IPS DF 4.7 (cell line): ENCODE measurements around the gene MINDY4.

Experiments used
- DNase-seq: peaks from one replicate; pipeline ENCODE4 v3.0.0-alpha.2; 2013; ENCODE audit warnings: low spot score; ENCODE audit errors: extremely low read depth

Gene MINDY4

DNA sequence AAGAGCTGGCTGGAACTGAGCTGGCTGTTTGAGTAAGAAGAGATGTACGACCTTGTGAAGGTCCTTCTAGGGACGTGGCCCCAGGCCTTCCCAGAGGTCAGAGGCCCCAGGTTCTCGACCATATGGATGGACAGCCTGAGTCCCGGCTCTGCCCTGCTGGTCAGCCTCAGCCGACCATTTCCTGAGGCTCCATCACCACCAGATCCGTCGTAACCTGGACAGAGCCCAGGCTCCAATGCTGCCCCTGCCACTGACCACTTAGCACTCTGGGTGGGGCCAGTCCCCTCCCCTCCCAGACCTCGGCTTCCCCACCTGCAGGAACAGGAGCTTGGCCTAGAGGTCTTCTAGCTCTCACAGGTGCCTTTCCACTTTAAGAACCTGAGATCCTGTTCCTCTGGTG lies 29.9 kb upstream of the MINDY4 start:
- no peak for DNase-seq

DNA sequence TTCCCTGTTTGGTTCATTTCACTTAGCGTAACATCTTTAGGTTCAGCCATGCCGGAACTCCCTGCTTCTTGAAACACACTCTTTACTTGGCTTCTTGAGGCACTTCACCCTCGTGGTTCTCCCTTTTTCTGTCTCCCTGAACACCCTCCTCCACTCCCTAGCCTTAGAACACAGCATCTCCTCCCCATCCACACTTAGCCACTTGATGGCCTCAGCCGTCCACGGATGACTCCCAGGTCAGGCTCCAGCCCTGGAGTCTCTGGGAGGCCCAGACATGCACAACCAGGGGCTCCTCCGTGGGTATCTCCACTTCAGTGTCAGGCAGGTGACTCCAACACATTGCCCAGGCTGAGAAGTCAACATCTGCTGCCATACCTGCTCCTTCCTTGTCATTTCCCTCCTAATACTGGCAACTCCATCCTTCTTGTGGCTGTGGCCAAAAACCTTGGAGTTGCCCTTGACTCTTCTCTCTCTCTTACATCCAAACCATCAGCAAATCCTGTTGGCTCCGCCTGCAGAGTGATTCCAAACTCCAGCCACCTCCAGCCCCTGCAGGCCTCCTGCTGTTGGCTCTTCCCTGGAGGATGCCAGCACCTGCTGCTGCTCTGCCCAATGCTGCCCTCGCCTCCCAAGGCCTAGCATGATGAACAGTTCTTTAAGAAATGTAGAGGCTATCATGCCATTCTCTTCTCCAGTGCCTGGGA lies 27.7 kb upstream of the MINDY4 start:
- DNase-seq = no peak

DNA sequence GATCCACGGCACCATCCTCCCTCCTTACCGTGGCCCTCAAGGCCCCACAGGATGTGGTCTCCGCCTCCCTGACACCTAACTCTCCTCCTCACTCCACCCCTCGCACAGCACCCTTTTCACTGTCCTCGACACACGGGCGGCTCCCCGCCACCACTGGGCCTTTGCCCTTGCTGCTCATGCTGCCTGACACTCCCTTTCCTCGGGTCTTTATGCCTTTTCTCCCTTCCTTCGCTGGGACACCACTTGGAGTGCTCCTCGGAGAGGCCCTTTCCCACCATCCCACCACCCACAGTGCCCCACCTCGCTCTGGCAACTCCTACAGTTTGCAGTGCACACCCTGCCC lies 27.2 kb upstream of the MINDY4 start:
- no peak for DNase-seq

- DNase-seq = no peak
These were observed 25.8 kb upstream of the MINDY4 start for GRCh38 chr7:30745261-30745941.

DNA sequence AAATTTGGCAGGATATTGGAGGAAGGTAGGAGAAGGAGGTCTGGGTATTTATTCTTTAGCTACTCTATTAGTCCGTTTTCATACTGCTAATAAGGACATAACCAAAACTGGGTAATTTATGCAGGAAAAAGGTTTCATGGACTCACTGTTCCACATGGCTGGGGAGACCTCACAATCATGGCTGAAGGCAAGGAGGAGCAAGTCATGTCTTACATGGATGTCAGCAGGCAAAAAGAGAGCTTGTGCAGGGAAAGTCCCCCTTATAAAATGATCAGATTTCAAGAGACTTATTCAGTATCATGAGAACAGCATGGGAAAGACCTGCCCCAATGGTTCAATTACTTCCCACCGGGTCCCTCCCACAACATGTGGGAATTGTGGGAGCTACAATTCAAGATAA lies 21.2 kb upstream of the MINDY4 start:
- DNase-seq = no peak

GRCh38 chr7:30750683-30751650 lies 20.2 kb upstream of the MINDY4 start:
- no peak for DNase-seq

DNA sequence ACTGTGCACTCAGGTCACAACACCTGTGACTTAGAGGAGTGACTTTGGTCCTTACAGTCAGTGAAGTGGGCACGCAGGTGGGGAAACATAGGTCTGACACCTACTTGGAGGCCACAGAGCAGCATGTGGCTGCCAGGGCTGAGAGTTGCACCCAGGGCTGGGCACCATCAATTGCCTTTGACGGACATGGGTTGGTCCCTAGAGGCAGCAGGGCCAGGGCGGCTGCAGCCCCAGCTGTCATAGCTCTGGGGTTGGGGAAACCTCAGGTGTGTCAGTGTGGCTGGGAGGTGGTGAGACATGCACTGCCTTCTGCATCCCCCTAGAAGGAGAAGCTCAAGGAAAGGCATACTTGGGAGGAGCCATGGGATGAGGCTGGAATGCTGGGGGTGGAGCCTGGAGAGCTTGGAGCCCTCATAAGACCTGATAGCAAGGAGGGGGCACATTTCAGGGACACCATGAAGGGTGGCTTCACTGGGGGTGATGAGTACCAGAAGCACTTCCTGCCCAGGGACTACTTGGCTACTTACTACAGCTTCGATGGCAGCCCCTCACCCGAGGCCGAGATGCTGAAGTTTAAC lies 19.4 kb upstream of the MINDY4 start, which contains the start of gene INMT:
Gene INMT (plus strand): TSS at position 440 of the 578 bp plus-strand sequence. CDS start 16 bp downstream, at position 456.
- DNase-seq = no peak

GRCh38 chr7:30752484-30752883 lies 18.7 kb upstream of the MINDY4 start:
- DNase-seq = no peak

GRCh38 chr7:30752979-30753378 lies 18.2 kb upstream of the MINDY4 start:
- no peak for DNase-seq

DNA sequence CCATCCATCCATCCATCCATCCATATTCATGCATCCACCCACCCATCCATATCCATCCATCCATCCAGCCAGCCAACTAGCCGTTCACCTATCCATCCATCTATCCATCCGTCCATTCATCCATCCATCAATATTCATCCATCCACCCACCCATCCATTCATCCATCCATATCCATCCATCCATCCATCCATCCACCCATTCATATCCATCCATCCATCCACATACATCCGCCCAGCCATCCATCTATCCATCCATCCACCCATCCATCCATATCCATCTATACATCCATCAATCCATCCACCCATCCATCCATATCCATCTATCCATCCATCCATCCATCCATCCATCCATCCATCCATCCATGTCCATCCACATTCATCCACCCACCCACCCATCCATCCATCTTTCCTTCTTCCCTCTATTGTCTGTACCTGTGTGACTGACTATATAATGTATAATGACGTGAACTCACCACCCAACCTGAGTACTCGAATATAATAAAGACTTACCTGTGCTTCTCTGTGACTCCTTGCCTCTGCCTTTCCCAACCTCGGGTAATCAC lies 16.8 kb upstream of the MINDY4 start:
- DNase-seq = no peak

- DNase-seq = no peak
These were observed 15.6 kb upstream of the MINDY4 start for GRCh38 chr7:30755384-30756154.

DNA sequence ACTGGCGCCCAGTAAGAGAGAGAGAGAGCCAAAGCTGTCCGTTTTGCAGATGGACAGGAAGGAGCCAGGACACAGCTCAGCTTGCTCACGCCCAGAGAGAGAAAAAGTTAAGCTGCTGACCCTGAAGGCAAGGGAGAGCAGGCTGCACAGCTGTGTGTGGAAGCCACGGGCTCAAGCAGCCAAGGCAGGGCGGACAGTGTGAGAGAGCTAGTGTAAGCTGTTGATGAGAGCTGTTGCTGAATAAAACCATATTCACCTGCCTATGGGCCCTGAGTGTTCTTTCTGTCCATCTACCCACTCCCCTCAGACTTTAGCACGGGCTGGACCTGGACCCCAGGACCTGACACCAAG lies 13.9 kb upstream of the MINDY4 start:
- DNase-seq = no peak

- DNase-seq = no peak
These were observed 10.6 kb upstream of the MINDY4 start for GRCh38 chr7:30760514-30761213.

- no peak for DNase-seq
These were observed 9.7 kb upstream of the MINDY4 start for GRCh38 chr7:30761214-30762156.

DNA sequence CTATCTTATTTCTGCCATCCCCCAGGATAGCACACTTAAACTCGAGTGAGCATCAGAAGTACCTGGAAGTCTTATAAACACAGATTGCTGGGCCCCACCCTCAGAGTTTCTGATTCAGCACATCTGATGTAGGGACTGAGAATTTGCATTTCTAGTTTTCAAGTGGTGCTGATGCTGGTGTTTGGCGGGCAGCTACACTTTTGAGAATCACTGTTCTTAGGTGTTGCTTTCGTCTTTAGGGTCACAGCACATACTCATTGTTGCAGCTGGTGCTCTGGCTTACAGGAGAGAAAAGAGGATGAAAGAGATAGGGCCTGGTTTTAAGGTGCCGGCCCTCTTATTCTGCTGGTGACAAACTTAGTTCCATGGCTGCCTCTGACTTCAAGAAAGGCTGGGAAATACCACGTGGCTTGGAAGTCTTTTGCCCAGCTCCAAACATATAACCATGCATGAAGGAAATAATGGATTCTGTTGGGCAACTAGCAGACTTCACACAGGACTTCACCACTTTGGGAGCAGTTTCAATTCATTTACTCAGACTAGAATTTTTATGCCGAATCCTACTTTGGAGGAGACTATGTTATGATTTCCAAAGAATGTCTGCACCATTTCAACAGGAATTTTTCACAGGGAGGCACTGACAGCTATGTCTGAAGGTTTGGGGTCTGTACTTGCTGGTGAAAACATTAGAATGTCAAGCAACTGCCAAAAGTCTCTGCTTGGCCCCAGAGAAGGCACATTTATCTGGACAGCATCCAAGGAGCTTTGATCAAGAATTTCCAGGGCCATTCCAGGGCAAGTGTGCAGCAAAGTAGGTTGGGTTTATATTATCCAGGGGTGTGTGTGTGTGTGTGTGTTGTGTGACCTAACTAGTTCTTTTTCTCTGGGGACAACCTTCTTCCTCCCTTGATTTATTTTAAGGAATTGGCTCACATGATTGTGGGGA lies 6.9 kb upstream of the MINDY4 start:
- DNase-seq = no peak

GRCh38 chr7:30765408-30765807 lies 5.8 kb upstream of the MINDY4 start:
- no peak for DNase-seq

DNA sequence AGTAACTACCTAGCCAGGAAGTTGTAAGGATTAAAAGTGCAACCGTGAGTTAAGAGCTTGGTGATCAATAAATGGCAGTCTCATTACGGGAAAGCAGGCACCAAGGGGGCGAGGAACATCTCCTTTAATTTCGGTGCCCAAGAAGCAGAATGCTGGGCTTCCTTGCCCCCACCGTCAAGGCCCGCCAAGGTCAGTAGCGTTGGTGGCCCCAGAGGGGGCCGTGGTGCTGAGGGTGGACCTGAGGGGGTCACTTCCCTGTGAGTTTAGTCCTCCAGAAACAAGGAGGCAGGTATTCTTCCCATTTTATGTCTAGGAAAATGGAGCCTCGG lies 408 bp upstream of the MINDY4 start:
- no peak for DNase-seq

GRCh38 chr7:30771880-30772425 lies 736 bp downstream of the MINDY4 start:
- no peak for DNase-seq
